SU-DHL-6 (cell line): ENCODE measurements around the gene RTL5.

Experiments used
- H2AFZ ChIP-seq: fragments of 200-600 bp; sonication (generic); 2 replicates; pipeline ENCODE4 v1.6.1; 2014; ENCODE audit warnings: low read depth, mild to moderate bottlenecking, moderate library complexity, mixed read lengths, antibody characterized with exemption, low read length; ENCODE audit not compliant: severe bottlenecking
- H3F3A ChIP-seq: fragments of 200-600 bp; shearing (Covaris generic); 2 replicates; pipeline ENCODE4 v1.6.0; 2016; ENCODE audit warnings: antibody characterized with exemption, mild to moderate bottlenecking; ENCODE audit not compliant: insufficient read depth
- H3K27ac ChIP-seq: fragments of 200-600 bp; sonication (generic); 2 replicates; pipeline ENCODE4 v1.5.1; 2016; ENCODE audit warnings: low read depth, mild to moderate bottlenecking, low read length, moderate library complexity, mixed read lengths
- H3K27me3 ChIP-seq: fragments of 200-600 bp; sonication (generic), shearing (Covaris generic); 2 replicates; pipeline ENCODE4 v1.6.0; 2014; ENCODE audit warnings: mild to moderate bottlenecking, low read length
- H3K36me3 ChIP-seq: fragments of 200-600 bp; sonication (generic); 2 replicates; pipeline ENCODE4 v1.6.1; 2014; ENCODE audit warnings: mild to moderate bottlenecking, low read length, mixed read lengths
- H3K4me2 ChIP-seq: fragments of 300-600, 200-600 bp; shearing (Covaris generic), sonication (generic); 2 replicates; pipeline ENCODE4 v1.6.0; 2014; ENCODE audit warnings: low read length, low read depth, mild to moderate bottlenecking; ENCODE audit not compliant: poor library complexity, severe bottlenecking
- H3K4me3 ChIP-seq: fragments of 200-600 bp; sonication (generic); 2 replicates; pipeline ENCODE4 v1.5.1; 2014; ENCODE audit warnings: antibody characterized with exemption, low read length, mild to moderate bottlenecking, mixed read lengths; ENCODE audit not compliant: insufficient read depth, poor library complexity, severe bottlenecking
- H3K79me2 ChIP-seq: fragments of 200-600 bp; sonication (generic); 2 replicates; pipeline ENCODE4 v1.6.1; 2014; ENCODE audit warnings: mild to moderate bottlenecking, low read length, moderate library complexity; ENCODE audit not compliant: insufficient read depth
- H3K9ac ChIP-seq: fragments of 200-600 bp; sonication (generic); 2 replicates; pipeline ENCODE4 v1.7.0; 2014; ENCODE audit warnings: mild to moderate bottlenecking, low read length
- H3K9me2 ChIP-seq: fragments of 200-600 bp; sonication (generic); replicated peaks from 2 replicates; pipeline ENCODE4 v1.6.1; 2014; ENCODE audit warnings: low read length; ENCODE audit not compliant: insufficient read depth
- H3K9me3 ChIP-seq: fragments of 200-600 bp; sonication (generic); 2 replicates; pipeline ENCODE4 v1.6.1; 2014; ENCODE audit warnings: low read length, mixed read lengths; ENCODE audit not compliant: insufficient read depth
- H4K20me1 ChIP-seq: fragments of 200-600 bp; sonication (generic); 2 replicates; pipeline ENCODE4 v1.6.1; 2014; ENCODE audit warnings: low read depth, mild to moderate bottlenecking, antibody characterized with exemption, low read length, moderate library complexity, mixed read lengths
- EZH2phosphoT487 ChIP-seq: fragments of 200-600 bp; sonication (generic), shearing (Covaris generic); conservative IDR thresholded peaks from 2 replicates; pipeline ENCODE4 v1.6.1; 2018; ENCODE audit warnings: mild to moderate bottlenecking, antibody characterized with exemption, low read length, moderate library complexity, mixed read lengths
- TF ChIP-seq, protein P1 (sequence below): fragments of 200-600 bp; sonication (generic); IDR thresholded peaks from one replicate; pipeline ENCODE4 v1.5.1; 2017; ENCODE audit warnings: antibody characterized with exemption, mild to moderate bottlenecking, low read length, moderate library complexity; ENCODE audit not compliant: insufficient read depth, poor library complexity, severe bottlenecking

The RTL5 gene

DNA sequence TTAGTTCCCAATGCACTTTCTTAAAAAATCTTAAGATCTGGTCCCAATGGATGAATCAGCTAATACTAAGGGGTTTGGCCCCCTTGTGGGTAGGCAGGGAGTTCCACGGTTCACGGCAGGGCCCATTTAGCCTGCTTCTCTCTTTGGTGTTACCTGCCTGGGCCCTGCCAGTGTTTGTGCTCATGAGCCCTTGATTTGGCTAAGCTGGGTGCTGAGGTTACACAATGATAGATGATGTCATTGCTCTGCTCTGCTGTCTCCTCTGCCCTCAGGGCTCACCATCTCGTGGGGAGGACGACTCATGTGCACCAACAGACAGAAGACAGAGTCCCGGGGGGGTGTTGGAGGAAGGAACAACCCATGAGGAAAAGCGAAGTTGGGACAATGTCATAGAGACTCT, 24.4 kb downstream of the RTL5 start:
- no peak overlapping the region for H3K4me2 ChIP-seq
- no peak overlapping the region for H3K9ac ChIP-seq
- H3K9me2 ChIP-seq, result no peaks in the 10 kb centered on the region
- no peak overlapping the region for H2AFZ ChIP-seq
- H3K9me3 ChIP-seq, result no peaks in the 10 kb centered on the region
- H3K27ac ChIP-seq, result no peak overlapping the region
- H3F3A ChIP-seq, result no peaks in the 10 kb centered on the region
- H3K36me3 ChIP-seq, result no peaks in the 10 kb centered on the region
- TF ChIP-seq EZH2phosphoT487, result no peak
- TF ChIP-seq, protein P1, sequence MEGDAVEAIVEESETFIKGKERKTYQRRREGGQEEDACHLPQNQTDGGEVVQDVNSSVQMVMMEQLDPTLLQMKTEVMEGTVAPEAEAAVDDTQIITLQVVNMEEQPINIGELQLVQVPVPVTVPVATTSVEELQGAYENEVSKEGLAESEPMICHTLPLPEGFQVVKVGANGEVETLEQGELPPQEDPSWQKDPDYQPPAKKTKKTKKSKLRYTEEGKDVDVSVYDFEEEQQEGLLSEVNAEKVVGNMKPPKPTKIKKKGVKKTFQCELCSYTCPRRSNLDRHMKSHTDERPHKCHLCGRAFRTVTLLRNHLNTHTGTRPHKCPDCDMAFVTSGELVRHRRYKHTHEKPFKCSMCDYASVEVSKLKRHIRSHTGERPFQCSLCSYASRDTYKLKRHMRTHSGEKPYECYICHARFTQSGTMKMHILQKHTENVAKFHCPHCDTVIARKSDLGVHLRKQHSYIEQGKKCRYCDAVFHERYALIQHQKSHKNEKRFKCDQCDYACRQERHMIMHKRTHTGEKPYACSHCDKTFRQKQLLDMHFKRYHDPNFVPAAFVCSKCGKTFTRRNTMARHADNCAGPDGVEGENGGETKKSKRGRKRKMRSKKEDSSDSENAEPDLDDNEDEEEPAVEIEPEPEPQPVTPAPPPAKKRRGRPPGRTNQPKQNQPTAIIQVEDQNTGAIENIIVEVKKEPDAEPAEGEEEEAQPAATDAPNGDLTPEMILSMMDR, result no peak
- H4K20me1 ChIP-seq, result no peaks in the 10 kb centered on the region
- no peak overlapping the region for H3K4me3 ChIP-seq
- no peaks in the 10 kb centered on the region for H3K79me2 ChIP-seq
- no peaks in the 10 kb centered on the region for H3K27me3 ChIP-seq

DNA sequence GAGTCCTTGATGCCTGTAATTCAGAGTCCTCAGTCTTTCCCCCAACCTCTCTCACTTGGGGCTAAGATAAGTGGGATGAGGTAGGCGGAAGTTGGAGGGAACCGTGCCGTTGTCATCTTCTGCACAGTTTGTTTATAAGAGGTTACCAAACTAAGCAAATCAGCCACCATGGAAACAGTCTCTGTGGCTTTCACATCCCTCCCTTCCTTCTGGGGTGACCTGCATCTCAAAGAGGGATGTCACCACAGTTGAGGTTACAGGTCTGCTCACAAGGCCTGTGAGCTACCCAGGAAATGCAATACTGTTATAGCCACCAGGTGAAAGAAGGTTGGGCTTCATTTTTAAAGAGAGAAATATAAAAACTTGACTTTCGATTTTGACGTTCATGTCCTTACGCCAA, 26.3 kb downstream of the RTL5 start:
- no peaks in the 10 kb centered on the region for H3K79me2 ChIP-seq
- no peak overlapping the region for H2AFZ ChIP-seq
- no peak overlapping the region for H3K9ac ChIP-seq
- no peak overlapping the region for H3K4me2 ChIP-seq
- H3K36me3 ChIP-seq, result no peaks in the 10 kb centered on the region
- H3K27ac ChIP-seq, result no peak overlapping the region
- TF ChIP-seq, protein P1, result no peak
- TF ChIP-seq EZH2phosphoT487, result no peak
- H3K9me3 ChIP-seq, result no peaks in the 10 kb centered on the region
- no peaks in the 10 kb centered on the region for H3K27me3 ChIP-seq
- H3K9me2 ChIP-seq, result no peaks in the 10 kb centered on the region
- no peaks in the 10 kb centered on the region for H4K20me1 ChIP-seq
- no peaks in the 10 kb centered on the region for H3F3A ChIP-seq
- H3K4me3 ChIP-seq, result no peak overlapping the region

GRCh38 chrX:72102760-72103159, 29.0 kb downstream of the RTL5 start:
- TF ChIP-seq, protein P1, result no peak
- TF ChIP-seq EZH2phosphoT487, result no peak

More at GRCh38 chrX:72102760-72103159, 29.0 kb downstream of the RTL5 start:
- Histone ChIP-seq H3K27me3 (no peaks in the 10 kb centered on the region), H3K27ac (no peak overlapping the region), H3K9me3 (no peaks in the 10 kb centered on the region), H3K9me2 (no peaks in the 10 kb centered on the region), H3K4me2 (no peak overlapping the region), H3K79me2 (no peaks in the 10 kb centered on the region), H2AFZ (no peak overlapping the region), H4K20me1 (no peaks in the 10 kb centered on the region), H3K36me3 (no peaks in the 10 kb centered on the region), H3K4me3 (no peak overlapping the region), H3F3A (no peaks in the 10 kb centered on the region), H3K9ac (no peak overlapping the region)
